HG03025 (cell line): ENCODE results near the gene WDFY1.

Source experiments
- ATAC-seq: cut with Tn5 transposase; IDR thresholded peaks from one replicate; pipeline ENCODE4 v1.9.1; 2021; ENCODE audit warnings: mild to moderate bottlenecking, moderate library complexity; ENCODE audit not compliant: unreplicated experiment, low FRiP score

The WDFY1 gene

DNA sequence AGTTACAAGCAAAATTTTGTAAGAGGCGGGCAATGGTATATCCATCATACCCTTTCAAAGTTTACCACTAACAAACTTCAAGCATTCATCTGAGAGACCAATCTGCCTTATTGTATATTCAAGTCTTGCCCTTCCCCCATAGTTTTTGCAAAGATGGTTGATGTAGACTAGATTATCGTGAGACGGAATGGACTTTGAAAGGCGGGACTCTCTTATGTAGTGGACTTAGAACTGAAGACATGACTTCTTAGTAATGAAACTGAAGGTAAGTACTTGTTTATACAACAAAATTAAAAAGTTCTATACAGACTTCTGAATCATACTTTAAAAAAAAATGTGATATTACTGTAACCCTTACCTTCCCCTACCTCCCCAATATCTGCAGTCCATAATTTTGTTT is 118.1 kb downstream of the WDFY1 start:
- no peak for ATAC-seq
